Chondrocyte (in vitro differentiated cells): ENCODE results near the gene LARGE1. TPM values are rescaled to one million over a fixed set of nuclear protein-coding genes. Genes with fewer than 3 reads are reported as not detected.
A peak's percentile ranks its signal among the peaks of the same experiment; 100 is the strongest.

ENCODE experiments used
- DNase-seq: peaks from one replicate; pipeline ENCODE4 v3.0.0; 2021; ENCODE audit warnings: mixed read lengths, low spot score
- H3K27ac Mint-ChIP-seq: one replicate; pipeline ENCODE4 v1.8.0; 2021; ENCODE audit warnings: mild to moderate bottlenecking, moderate library complexity, mixed read lengths; ENCODE audit not compliant: unreplicated experiment
- H3K27me3 Mint-ChIP-seq: 2 replicates; pipeline ENCODE4 v1.8.0; 2021; ENCODE audit warnings: low read depth, mixed read lengths
- H3K36me3 Mint-ChIP-seq: 2 replicates; pipeline ENCODE4 v1.8.0; 2021; ENCODE audit warnings: low read depth, mixed read lengths
- H3K4me1 Mint-ChIP-seq: 2 replicates; pipeline ENCODE4 v1.8.0; 2021; ENCODE audit warnings: low read depth, mild to moderate bottlenecking, mixed read lengths
- H3K4me3 Mint-ChIP-seq: one replicate; pipeline ENCODE4 v1.8.0; 2021; ENCODE audit warnings: mild to moderate bottlenecking, moderate library complexity, mixed read lengths; ENCODE audit not compliant: unreplicated experiment
- H3K9me3 Mint-ChIP-seq: 2 replicates; pipeline ENCODE4 v1.8.0; 2021; ENCODE audit warnings: low read depth, mixed read lengths
- total RNA-seq: library from RNA; stranded (reverse); gene quantifications from 3 replicates; pipeline ENCODE4 v1.2.1, GENCODE V29; 2021
- TF ChIP-seq, protein P1 (sequence below): fragments of 200-600 bp; sonication (generic); IDR thresholded peaks from 2 replicates; pipeline ENCODE4 v1.5.0; 2021; ENCODE audit warnings: antibody characterized with exemption, mild to moderate bottlenecking, moderate library complexity

The LARGE1 gene
- total RNA-seq, 1 donor from 2014 or later: 21.3 TPM

DNA sequence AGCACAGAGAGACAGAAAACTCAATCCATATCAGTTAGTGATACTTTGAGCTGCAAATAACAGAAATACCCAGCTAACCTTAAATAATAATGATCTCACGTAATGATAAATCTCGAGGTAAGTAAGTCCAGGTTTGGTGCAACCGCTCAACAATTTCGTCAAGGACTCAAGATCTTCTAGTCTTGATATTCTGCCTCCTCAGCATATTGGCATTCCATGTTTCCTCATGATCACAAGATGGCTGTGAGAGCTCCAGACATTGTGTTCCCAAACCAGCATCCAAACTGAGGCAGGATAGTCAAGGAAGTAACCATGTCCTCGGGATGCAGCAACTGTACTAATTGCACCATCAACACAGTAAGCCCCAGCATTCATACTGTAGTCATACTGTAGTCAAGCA is 7.5 kb upstream of the LARGE1 start:
- Mint-ChIP-seq H3K4me3 (no peak overlapping the region), H3K27me3 (peaks cover 19% of the 10 kb centered on the region)

DNA sequence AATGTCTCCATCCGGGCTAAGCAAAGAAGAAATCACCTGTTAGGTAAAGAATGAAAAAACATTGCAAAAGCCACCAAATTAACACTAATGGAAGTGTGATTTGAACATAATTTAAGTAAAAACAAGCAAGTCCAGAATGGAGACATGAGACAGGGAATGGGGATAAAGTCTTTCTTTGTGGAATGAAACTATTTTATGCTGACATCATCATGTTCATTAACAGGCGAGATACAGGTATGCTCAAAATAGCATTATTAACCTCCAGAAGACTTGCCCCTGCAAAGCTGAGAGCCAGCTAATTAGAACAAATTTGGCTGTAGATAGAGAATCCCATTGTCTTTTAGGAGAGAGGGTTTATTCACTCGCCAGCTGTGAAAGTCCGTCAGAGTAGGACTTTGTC is 4.9 kb upstream of the LARGE1 start:
- H3K27ac Mint-ChIP-seq: no peak overlapping the region
- H3K4me1 Mint-ChIP-seq: peaks cover 15% of the 10 kb centered on the region
- no peak overlapping the region for H3K4me3 Mint-ChIP-seq
- no peaks in the 10 kb centered on the region for H3K36me3 Mint-ChIP-seq
- TF ChIP-seq, protein P1, sequence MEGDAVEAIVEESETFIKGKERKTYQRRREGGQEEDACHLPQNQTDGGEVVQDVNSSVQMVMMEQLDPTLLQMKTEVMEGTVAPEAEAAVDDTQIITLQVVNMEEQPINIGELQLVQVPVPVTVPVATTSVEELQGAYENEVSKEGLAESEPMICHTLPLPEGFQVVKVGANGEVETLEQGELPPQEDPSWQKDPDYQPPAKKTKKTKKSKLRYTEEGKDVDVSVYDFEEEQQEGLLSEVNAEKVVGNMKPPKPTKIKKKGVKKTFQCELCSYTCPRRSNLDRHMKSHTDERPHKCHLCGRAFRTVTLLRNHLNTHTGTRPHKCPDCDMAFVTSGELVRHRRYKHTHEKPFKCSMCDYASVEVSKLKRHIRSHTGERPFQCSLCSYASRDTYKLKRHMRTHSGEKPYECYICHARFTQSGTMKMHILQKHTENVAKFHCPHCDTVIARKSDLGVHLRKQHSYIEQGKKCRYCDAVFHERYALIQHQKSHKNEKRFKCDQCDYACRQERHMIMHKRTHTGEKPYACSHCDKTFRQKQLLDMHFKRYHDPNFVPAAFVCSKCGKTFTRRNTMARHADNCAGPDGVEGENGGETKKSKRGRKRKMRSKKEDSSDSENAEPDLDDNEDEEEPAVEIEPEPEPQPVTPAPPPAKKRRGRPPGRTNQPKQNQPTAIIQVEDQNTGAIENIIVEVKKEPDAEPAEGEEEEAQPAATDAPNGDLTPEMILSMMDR: no peak
- no peak for DNase-seq
- no peaks in the 10 kb centered on the region for H3K9me3 Mint-ChIP-seq
- peaks cover 12% of the 10 kb centered on the region for H3K27me3 Mint-ChIP-seq

More for the DNA sequence above, 7.5 kb upstream of the LARGE1 start:
- Mint-ChIP-seq H3K4me1 (peaks cover 9% of the 10 kb centered on the region), H3K36me3 (no peaks in the 10 kb centered on the region), H3K9me3 (no peaks in the 10 kb centered on the region), H3K27ac (no peak overlapping the region)
- TF ChIP-seq, protein P1: no peak
- no peak for DNase-seq

DNA sequence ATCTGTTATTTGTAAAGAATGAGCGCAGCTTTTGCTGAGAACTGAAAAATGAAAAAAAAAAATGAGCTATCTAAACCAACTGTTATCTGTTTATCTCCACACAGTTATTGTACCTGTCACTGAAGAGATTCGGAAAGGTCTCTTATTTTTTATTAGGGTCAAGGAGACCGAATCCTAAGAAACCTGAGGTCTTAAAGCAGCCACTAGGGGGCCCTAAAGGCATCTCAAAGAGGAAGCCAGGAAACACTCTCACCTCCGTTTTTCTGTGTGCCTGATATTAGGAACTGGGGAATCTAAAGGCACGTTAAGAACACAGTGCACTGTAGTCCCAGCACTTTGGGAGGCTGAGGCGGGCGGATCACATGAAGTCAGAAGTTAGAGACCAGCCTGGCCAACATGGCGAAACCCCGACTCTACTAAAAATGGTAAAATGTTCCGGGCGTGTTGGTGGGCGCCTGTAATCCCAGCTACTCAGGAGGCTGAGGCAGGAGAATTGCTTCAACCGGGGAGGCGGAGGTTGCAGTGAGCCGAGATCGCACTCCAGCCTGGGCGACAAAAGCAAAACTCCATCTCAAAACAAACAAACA is 3.5 kb upstream of the LARGE1 start:
- DNase-seq: no peak
- H3K4me1 Mint-ChIP-seq: peaks cover 22% of the 10 kb centered on the region
- TF ChIP-seq, protein P1: peak; percentile 92
- H3K27me3 Mint-ChIP-seq: peaks cover 7% of the 10 kb centered on the region
- H3K9me3 Mint-ChIP-seq: no peaks in the 10 kb centered on the region
- H3K27ac Mint-ChIP-seq: no peak overlapping the region
- no peak overlapping the region for H3K4me3 Mint-ChIP-seq
- no peaks in the 10 kb centered on the region for H3K36me3 Mint-ChIP-seq

DNA sequence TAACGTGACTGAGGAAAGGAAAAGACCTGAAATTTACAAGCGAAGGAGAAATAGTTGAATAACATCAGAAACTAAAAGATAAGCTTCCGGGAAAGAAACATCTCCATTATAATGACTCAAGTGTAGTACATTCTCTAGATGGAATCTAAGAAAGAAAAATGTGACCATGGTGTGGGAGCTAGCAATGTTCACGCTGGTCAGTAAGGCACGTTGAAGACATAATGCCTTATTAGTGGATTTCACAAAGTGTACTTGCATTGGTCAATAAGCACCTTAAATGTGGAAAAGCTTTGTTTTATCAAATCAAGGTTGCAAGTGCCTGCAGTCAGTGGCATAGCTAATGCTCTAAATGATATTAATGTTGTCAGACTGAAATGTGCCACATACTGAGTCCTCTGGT is 2.8 kb upstream of the LARGE1 start:
- Mint-ChIP-seq H3K4me3 (peak overlapping the region; percentile 85), H3K27ac (no peak overlapping the region), H3K4me1 (peaks cover 30% of the 10 kb centered on the region), H3K9me3 (no peaks in the 10 kb centered on the region), H3K36me3 (no peaks in the 10 kb centered on the region), H3K27me3 (peaks cover 3% of the 10 kb centered on the region)
- TF ChIP-seq, protein P1: no peak
- no peak for DNase-seq

DNA sequence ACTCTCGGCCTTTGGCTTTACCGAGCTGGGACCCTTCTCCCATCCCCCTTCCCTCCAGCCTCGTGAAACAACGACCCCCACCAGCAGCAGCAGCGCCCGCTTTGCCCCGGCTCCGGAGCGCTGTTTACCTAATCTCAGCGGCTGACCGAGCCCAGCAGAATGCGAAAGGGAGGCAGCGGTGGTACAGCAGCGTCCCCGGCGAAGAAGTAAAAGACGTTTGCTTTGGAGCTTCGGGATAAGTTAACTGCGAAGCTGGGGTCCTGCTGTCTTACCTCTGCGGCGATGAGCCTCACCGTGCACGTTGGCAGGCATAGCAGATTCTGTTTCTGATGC is 2.0 kb upstream of the LARGE1 start:
- H3K4me3 Mint-ChIP-seq: peak overlapping the region; percentile 85
- H3K27ac Mint-ChIP-seq: peak overlapping the region; percentile 69
- peaks cover 36% of the 10 kb centered on the region for H3K4me1 Mint-ChIP-seq

More for the DNA sequence above, 2.0 kb upstream of the LARGE1 start:
- Mint-ChIP-seq H3K36me3 (no peaks in the 10 kb centered on the region), H3K27me3 (peaks cover 3% of the 10 kb centered on the region), H3K9me3 (no peaks in the 10 kb centered on the region)
- no peak for DNase-seq
- TF ChIP-seq, protein P1: peak; percentile 3
